Stimulated activated CD4-positive, alpha-beta T cell treated with anti-CD3 and anti-CD28 coated beads, Interleukin-2, amount 100 ng/mL, for 24 hours (primary cell): ENCODE data around the gene DAG1.

ENCODE experiments used
- DNase-seq, 2 donors: peaks; one replicate each; pipeline ENCODE4 v3.0.0-alpha.2; 2020

The DAG1 gene

DNA sequence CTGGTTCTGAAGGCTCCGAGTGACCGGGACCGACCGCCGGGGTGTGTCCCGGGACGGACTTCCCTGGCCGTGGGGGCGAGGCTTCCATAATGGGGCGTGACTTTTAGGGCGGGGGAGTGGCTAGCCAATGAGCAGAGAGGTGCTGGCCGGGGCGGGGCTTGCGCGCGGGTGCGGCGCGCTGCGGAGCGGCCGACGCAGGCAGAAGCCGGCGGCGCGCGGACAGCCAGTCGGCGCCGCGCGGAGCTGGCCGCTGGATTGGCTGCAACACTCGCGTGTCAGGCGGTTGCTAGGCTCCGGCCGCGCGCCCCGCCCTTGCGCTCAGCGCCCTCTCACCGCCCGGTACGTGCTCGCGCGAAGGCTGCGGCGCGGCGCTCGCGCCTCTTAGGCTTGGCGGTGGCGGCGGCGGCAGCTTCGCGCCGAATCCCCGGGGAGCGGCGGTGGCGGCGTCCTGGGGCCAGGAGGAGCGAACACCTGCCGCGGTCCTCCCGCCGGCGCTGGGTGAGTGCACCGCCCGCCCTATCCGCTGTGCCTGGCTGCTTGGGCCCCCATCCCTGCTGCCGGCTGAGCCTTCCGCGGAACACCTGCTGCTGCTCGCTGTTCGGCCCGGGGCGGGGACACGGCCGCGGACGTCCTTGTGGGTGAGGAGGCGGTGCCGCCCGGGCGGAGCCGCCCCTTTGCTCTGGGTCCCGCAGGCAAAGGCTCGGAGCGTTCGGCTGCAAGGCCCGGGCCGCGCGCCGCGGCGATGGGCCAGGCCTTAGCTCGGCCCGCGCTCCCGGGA, at the start of gene DAG1:
Gene DAG1 (plus strand): TSS at position 332 of the 778 bp plus-strand sequence. CDS start 40,268 bp downstream, outside the sequence.
- DNase-seq, result peak; percentile 97

DNA sequence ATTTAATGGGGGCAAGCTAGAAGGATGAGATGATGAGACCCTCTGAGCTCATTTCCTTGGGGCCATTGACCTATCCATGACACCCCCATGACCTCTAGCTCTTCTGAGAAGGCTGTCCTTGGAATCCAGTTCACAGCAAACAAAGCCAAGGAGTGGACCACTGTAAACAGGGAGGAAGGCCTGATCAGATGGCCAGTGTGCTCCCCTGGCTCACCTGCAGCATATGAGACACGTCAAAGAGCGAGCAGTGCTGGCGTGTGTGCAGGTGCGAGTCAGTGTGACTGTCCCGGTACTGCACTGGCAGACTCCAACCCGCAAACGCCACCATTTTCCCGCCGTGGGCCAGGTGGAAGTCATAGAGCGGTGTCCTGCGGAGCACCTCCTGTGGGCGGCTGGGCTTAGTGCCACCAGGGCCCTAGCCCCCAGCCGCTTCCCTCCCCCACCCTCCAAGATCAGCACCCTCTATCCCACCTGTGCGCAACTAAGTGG, 48.1 kb upstream of the DAG1 start:
- peak in 1 of 2 donors; percentile 20 for DNase-seq

DNA sequence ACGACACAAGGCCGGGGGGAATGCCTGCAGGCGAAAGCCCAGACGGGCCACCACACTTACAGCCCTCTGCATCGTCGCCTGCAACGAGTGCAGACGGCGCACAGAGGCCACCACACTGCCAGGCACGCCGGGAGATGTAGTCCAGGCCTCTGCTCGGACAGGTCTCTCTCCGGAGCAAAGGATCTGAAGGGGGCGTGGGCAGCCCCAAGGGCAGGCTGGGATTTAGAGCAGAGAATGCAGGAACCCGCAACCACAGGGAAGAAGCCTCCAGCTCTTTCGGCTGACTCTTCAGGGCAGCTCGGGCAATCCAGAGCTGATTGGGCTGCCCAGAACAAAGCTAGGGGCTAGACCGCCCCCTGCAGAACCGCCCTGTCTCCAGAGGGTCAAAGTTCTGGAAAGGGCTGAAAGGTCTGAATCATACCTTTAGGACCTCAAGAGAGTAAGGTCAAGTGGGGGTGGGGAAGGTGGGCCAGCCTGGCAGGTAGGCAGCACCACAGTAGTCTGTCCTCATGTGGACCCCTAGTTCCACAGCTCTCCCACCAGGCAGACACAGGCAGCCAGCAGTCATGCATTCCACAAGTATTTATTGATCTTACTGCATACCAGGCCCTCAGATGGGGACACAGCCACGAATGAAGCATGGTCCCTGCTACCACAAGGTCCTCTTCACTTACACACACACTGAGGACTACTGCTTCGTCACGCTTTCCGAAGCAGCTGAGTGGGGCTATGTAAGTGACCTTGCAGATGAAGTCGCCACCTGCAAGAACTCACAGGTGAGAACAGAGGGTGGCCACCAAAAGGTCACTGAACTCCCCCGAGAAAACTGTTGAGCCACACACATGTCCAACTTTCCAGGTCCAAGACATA, 47.5 kb upstream of the DAG1 start, which contains the start of gene AMT:
Gene AMT (minus strand): TSS at position 95 of the 870 bp plus-strand sequence. CDS start 23 bp downstream, at position 72.
- no peak for DNase-seq

DNA sequence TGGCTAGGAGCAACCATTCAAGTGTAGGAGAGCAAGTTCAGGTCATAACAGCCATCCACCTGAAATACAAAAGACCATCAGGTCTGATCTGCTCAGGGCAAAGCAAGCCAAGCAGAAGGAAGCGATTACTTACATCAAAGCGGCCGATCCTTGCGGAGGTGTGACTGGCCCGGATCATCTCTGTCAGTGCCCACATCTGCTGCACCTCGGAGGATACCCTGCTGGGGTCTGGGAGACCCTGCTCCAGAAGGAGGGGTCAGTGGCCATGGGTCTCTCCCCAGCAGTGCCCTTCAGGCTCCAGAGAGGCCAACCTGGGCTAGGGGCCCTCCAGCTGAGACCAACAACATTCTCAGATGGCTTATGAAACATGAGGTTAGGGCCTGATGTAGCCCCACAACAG, 45.3 kb upstream of the DAG1 start:
- no peak for DNase-seq

DNA sequence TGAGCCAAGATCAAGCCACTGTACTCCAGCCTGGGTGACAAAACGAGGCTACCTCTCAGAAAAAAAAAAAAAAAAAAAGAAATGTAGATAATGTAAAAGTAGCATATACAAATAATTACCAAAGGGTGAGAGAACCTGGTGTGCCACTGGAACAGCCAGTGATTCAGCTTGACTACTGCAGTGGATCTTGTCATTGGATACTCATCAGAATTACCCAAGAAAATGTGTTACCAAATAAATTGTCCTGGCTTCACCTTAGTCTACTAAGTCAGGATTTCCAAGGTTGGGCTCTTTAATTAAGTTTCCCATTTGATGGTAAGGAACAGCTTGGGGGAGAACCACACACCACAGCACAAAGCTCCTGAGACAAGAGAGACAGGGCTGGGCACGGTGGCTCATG, 42.5 kb upstream of the DAG1 start:
- DNase-seq, result no peak

DNA sequence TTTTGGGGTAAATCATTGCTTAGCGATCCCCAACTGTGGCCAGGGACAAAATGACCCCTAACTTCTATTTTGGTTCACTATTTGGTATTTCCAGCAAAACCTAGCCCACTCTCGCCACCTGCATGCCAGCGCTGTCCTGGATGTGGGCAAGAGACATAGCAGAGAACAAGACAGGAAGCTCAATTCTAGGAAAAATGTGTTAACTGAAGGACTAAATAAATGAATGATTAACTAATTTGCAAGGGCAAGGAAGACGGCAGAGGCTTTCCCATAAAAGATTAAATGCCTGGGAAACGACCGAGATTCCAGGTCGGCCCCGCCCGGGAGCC, 41.4 kb upstream of the DAG1 start:
- DNase-seq, result no peak

DNA sequence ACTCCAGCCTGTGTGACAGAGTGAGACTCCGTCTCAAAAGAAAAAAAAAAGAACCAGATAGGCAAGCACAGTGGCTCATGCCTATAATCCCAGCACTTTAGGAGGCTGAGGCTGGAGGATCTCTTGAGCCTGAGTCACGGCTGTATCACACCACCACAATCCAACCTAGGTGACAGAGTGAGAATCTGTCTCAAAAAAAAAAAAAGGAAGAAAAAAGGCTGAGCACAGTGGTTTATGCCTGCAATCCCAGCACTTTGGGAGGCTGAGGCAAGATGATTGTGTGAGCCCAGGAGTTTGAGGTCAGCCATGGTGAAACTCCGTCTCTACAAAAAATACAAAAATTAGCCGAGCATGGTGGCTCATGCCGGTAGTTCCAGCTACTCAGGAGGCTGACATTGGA, 35.3 kb upstream of the DAG1 start:
- DNase-seq, result no peak

DNA sequence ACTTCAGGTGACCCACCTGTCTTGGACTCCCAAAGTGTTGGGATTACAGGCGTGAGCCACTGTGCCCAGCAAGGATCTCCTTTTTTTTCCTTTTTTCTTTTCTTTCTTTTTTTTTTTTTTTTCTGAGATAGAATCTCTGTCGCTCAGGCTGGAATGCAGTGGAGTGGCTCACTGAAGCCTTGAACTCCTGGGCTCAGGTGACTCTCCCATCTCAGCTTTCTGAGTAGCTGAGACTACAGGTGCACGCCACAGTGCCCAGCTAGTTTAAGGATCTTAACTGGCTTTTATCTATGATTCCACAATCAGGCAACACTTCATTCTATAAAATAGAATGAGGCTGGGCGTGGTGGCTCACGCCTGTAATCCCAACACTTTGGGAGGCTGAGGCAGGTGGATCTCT, 24.7 kb upstream of the DAG1 start:
- DNase-seq, result no peak

DNA sequence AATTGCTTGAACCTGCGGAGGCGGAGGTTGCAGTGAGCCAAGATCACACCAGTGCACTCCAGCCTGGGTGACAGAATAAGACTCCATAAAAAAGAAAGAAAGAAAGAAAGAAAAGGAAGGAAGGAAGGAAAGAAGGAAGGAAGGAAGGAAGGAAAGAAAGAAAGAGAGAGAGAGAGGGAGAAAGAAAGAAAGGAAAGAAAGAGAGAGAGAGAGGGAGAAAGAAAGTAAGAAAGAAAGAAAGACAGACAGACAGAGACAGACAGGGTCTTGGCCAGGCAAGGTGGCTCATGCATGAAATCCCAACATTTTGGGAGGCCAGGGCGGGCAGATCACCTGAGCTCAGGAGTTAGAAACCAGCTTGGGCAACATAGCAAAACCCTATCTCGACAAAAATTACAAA, 16.4 kb upstream of the DAG1 start:
- DNase-seq, result no peak

DNA sequence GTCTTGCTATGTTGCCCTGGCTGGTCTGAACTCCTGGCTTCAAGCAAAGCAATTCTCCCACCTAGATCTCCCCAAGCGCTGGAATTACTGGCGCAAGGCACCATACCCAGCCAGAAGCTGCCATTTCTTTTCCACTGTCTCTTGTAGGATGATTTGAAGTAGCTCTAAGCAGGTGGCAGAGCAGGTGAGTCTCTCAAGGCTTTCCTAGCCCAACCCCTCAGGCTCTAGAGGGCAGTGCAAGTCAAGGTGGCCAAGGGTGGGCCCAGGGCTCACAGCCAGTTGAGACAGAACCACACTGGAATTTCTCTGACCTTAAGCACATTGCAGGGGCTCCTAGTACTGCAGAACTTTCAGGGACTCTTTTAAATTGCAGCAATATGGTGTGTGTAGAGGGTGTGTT, 15.6 kb upstream of the DAG1 start:
- DNase-seq, result no peak

DNA sequence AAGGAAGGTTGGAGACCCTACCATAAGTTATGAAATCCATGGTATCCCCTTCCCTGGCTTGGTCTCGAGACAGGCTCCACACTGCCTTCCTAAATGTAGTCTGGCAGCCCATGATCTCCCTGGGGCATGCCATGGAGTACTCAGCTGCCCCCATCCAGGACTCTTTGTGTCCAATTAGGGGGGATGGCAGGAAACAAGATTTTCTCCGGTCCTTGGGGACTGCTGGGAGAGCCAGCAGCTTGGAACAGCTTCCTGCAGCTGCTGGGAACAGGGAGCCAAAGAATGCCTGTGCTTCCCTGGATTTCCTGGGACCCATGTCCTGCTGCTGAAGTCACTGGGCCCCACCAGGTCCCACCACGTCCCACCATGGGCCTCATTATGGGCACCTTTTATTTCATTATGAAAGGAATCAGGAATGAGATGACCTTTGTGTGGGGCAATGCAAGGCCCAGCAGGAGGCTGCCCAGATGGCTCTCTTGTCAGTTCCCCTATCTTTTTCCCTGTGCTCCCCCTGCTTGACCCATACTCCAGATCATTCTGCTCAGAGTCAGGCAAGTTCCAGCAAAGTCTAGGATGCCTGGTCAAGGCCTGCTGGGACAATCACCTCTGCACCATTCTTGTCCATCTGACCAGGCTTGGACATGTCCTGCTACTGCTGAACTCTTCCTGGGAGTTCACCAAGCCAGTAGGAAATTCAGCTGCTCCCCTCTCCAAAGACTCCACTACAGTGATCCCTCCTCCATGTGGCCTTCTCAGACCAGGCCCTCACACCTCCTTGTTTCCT, 15.0 kb upstream of the DAG1 start:
- no peak for DNase-seq

DNA sequence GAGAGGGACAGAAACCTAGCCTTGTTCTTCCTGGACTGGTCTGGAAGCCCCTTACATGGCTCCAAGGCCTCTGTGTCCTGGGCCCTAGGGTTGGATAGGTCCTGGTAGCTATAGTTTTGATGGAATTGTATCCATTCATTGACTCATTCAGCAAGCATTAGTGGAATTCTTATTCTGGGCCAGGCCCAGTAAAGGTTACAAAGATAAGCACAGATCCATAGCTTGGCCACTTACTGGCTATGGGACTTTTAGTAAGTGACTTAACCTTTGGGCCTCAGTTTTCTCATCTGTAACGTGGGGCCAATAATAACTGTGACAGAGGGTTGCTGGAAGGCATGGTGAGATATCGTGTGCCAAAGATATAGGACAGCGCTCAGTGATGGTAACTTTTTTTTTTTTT, 13.6 kb upstream of the DAG1 start:
- DNase-seq, result no peak

DNA sequence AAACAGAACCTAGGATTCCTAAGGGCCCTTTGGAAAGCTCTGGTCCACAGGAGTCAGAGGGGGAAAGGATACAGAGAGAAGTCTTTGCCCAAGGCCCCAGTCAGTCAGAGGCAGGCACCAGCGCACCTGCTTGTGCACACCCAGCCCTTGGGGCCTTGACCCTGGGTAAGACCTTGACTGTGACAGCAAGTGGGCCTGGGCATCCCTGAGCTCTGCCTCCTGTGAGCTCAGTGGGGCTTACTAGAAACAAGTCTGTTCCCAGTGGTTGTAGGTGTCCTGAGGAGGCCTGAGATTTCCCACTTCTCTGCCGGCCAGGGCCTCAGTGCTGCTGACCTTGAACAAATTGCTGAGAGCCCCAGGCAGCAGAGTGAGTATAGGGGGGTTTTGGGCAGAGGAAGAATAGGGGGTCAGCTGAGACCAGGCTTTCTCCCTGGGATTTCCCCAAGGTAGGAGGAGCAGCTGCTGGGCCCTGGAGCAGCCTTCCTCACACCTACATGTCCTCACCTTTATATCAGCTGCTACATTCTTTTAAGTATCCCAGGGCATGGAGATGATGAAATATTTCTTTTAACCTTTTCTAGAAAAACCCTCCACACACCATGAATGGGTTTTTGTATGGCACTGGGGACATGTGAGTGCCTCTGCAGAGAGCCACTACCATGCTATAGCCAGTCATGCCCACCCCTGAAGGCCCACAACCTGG, 9.7 kb upstream of the DAG1 start:
- DNase-seq, result no peak

DNA sequence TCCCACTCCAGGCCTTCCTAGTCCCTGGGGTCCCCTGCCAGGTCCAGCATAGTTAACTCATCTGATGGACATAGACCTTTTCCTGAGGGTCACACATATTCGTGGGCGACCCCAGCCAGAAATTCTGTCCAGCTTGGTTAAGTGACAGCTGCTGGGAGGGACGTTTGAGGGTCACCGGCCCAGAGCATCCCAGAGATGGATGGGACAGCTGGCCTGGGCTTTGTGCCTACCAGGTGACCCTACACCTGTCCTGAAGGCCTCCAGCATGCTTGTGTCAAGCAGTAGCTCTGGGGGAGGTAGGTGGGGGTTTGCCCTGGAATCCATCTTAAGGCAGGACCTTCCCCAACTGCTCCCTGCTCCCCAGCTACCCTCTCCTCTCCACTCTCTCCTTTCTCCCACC, 9.1 kb upstream of the DAG1 start:
- DNase-seq, result no peak

DNA sequence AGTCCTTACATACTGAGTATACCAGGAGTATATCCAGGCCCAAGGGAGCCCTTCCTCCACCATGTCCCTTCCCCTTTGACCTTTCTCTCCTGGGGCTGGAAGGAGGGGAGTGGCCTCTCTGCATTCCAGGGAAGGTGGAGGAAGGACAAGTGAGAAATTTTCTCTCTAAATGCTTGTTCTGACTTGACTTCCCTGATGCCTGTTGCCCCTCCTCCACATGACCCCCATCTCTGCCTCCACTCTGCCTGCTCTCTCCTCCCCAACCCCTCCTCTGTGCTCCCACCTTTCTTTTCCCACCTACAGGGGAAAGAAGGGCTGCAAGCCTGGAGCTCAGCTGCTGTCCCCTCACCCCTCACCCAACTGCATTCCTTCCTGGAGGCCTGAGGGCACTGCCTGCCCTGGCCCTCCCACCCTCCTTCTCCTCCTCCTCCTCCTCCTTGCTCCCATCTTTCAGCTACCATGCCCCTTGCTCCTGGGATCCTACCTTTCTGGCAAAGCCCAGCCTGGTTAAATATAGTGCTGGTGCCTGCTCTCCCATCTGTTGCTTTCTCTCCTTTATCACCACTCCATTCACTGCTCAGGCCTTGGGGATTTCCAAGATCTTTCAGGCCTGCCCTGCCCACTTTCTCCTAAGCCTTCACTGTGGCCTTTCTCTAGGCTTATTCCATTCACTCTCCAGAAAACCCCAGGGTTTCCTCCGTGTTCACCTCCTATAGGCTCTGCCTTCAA, 8.5 kb upstream of the DAG1 start:
- DNase-seq, result no peak

DNA sequence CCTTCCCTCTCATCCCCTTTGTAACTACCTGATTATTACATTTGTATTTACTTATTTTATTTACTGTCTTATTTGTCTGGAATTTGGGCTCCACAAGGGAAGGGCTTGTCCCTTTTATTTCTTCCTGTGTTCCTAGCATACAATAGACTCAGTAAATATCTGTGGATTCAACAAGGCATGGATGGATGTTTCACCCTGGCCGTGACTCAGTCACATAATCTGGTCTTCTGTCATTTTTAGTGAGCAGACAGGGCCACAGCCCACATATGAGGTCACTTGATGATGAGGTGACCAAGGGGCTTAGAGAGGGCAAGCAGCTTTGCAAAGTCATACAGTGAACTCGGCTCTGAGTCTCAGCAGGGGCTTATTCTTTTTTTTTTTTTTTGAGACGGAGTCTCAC, 7.8 kb upstream of the DAG1 start:
- DNase-seq, result no peak

DNA sequence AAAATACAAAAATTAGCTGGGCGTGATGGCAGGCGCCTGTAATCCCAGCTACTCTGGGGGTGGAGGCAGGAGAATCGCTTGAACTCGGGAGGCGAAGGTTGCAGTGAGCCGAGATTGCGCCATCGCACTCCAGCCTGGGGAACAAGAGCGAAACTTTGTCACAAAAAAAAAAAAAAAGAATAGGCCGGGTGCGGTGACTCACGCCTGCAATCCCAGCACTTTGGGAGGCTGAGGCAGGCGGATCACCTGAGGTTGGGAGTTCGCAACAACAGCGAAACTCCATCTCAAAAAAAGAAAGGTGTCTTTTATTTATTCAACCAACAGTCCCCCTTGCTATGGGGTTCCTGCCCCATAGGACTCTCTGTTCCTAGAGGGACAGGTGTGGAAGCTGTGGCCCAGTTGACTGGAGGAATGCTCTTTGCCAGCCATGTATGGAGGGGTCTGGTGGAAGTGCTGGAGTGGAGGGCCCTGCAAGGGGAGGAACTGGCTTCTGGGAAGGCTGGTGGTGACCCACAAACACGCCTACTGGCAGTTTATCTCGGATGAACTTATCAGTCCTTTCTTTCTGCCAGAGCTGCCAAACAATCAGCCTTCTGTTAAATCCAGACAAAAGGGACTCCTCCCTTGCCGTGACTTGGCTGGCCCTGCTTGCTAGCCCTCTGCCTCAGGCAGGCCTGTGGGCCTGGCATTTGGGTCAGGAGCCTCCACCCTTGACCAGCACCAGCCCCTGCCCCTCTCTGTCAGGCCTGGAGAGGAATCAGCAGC, 4.6 kb upstream of the DAG1 start:
- no peak for DNase-seq

DNA sequence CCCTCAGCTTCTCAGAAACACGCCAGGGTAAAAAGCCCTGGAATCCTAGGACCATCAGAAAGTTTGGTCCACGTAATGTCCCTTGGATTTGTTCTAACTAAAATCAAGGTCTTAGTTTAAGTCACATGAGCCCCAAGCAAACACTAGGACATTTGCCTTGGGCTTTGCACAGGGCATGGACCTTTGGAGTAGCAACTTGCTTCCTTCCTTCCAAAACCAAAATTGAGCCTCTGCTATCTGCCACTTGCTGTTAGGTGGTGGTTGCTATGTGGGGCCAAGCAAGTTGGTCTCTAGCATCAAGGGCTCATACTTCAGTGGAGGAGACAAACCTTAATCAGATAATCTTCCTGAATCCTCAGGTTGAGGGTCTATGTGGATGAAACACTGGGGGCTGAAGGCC, 4.0 kb upstream of the DAG1 start:
- DNase-seq, result no peak

DNA sequence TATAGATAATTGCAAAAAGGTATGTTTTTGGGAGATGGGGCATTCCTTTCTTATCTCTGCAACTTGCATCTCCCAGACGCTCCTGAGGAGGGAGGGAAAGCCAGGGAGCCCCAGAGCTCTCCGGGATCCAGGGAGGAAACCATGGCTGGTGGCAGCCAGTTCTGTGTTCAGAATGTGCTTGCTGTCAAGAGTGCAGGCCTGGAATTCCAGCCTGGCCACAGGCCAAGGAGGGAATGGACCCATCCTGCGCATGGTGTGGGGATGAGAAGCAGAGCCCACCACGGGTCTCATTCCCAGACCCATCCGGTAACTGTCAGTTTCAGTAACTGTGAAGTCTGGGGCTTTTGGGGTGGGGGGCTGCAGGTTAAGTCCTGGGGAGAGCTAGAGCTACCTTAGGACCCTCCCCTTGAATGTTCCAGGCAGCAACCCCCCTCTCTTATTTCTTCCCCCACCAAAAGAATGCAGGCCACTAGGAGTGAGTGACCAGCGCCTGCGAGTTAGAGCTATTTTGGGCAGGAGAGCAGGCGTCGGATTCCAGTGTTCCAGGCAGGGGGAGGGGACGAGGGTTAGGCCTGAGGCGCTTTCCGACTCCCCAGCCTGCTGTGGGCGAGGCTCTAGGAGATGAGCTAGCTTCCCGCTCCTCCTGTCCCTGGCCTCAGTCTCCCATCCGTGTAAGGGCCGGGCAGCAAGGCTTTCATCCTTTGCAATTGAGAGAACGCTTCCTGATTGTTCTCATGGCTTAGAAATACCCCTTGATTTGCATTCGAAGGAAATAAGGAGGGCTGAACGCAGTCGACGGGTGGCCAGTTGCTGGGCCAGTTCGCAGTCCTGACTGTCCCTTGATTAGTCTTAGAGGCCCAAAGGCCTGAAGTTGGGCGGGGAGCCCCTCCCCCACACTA, 781 bp upstream of the DAG1 start:
- DNase-seq, result no peak
